Measurements from ENCODE around the gene MEIS2.

MEIS2 gene

DNA sequence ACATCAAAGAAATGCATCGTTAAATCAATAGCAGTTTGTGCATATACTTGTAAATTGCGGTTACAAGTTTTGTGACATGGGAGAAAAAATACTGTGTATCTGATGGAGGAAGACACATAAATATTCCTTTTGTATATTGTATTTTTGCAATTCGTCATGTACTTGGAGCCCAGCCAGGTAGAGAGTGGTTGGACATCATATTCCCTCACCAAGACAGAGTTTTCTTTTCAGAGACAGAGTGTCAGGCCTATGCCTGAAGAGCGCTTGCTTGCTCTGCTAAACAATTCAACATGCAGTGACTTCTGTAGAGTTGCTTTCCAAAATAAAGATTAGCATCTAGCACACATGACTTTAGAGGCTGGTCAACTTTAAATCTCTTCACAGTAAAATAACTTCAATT is 24.8 kb upstream of the MEIS2 start:
- Histone ChIP-seq H3K14ac (ENCODE audit: low read length) (no peak overlapping the region), H3K4ac (ENCODE audit: low read depth, low read length) (no peak overlapping the region), H2AK5ac (ENCODE audit: low read length) (no peak overlapping the region), H3K79me2 (ENCODE audit: control insufficient read depth, insufficient read depth, low read length, poor library complexity) (no peaks in the 10 kb centered on the region), H3K9ac (ENCODE audit: low read length) (no peak overlapping the region), H2BK120ac (ENCODE audit: insufficient read depth, low read length, poor library complexity) (no peak overlapping the region), H3K4me1 (ENCODE audit: control insufficient read depth in 1 of 2, insufficient read depth in 2 of 2, low read length in 2 of 2) (no peaks in the 10 kb centered on the region), H3K18ac (ENCODE audit: low read length) (no peak overlapping the region), H3K79me1 (ENCODE audit: low read length) (no peaks in the 10 kb centered on the region), H4K12ac (ENCODE audit: low read depth, low read length) (no peak overlapping the region), H2BK5ac (ENCODE audit: low read depth, low read length, poor library complexity) (no peak overlapping the region), H3K36me3 (ENCODE audit: control insufficient read depth in 1 of 2, insufficient read depth in 2 of 2, low read length in 2 of 2) (no peaks in the 10 kb centered on the region), H4K91ac (ENCODE audit: low read depth, low read length) (no peak overlapping the region), H3K9me3 (ENCODE audit: insufficient read depth, low read depth, low read length) (no peaks in the 10 kb centered on the region), H3K27me3 (ENCODE audit: insufficient read depth, low read length) (no peaks in the 10 kb centered on the region), H2BK12ac (ENCODE audit: low read length) (no peak overlapping the region), H2AFZ (ENCODE audit: insufficient read depth, low read length, poor library complexity) (no peak overlapping the region), H3K4me2 (ENCODE audit: low read length) (no peak overlapping the region), H3K27ac (ENCODE audit: low read depth, low read length) (no peak overlapping the region), H3K4me3 (ENCODE audit: low read depth, low read length) (no peak overlapping the region), H3K23ac (ENCODE audit: low read length) (no peak overlapping the region), H4K8ac (ENCODE audit: low read depth, low read length) (no peak overlapping the region)
- WGBS (ENCODE audit: extremely low coverage, insufficient coverage, insufficient read length): no CpG with 5 or more reads among the region's 4 CpGs
- no peak for DNase-seq

DNA sequence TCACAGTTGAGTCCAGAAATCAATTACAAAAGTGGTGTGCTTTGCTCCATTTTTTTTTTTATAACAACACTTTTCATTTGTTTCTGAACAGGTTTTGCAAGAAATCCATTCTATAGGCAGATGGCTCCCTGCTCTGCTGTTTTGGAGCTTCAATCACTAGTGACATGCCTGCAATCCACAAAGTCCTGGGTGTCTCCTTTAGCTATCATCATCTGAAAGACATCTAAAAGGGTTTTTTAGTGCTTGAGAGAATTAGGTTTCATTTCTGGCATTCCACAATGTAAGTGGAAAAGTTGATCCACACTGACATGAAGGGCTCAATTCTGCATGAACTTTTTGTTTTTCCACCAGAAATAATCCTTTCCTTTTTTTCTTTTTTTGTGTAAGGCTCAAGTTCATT is 24.0 kb upstream of the MEIS2 start:
- DNase-seq: no peak
- Histone ChIP-seq H2BK120ac (ENCODE audit: insufficient read depth, low read length, poor library complexity) (no peak overlapping the region), H2BK5ac (ENCODE audit: low read depth, low read length, poor library complexity) (no peak overlapping the region), H3K9me3 (ENCODE audit: insufficient read depth, low read depth, low read length) (no peaks in the 10 kb centered on the region), H3K9ac (ENCODE audit: low read length) (no peak overlapping the region), H3K27ac (ENCODE audit: low read depth, low read length) (no peak overlapping the region), H3K4me2 (ENCODE audit: low read length) (no peak overlapping the region), H2BK12ac (ENCODE audit: low read length) (no peak overlapping the region), H3K4me1 (ENCODE audit: control insufficient read depth in 1 of 2, insufficient read depth in 2 of 2, low read length in 2 of 2) (no peaks in the 10 kb centered on the region), H3K79me2 (ENCODE audit: control insufficient read depth, insufficient read depth, low read length, poor library complexity) (no peaks in the 10 kb centered on the region), H3K36me3 (ENCODE audit: control insufficient read depth in 1 of 2, insufficient read depth in 2 of 2, low read length in 2 of 2) (no peaks in the 10 kb centered on the region), H3K79me1 (ENCODE audit: low read length) (no peaks in the 10 kb centered on the region), H3K23ac (ENCODE audit: low read length) (no peak overlapping the region), H4K12ac (ENCODE audit: low read depth, low read length) (no peak overlapping the region), H3K4me3 (ENCODE audit: low read depth, low read length) (no peak overlapping the region), H3K27me3 (ENCODE audit: insufficient read depth, low read length) (no peaks in the 10 kb centered on the region), H2AK5ac (ENCODE audit: low read length) (no peak overlapping the region), H3K4ac (ENCODE audit: low read depth, low read length) (no peak overlapping the region), H4K8ac (ENCODE audit: low read depth, low read length) (no peak overlapping the region), H4K91ac (ENCODE audit: low read depth, low read length) (no peak overlapping the region), H3K18ac (ENCODE audit: low read length) (no peak overlapping the region), H2AFZ (ENCODE audit: insufficient read depth, low read length, poor library complexity) (no peak overlapping the region), H3K14ac (ENCODE audit: low read length) (no peak overlapping the region)

DNA sequence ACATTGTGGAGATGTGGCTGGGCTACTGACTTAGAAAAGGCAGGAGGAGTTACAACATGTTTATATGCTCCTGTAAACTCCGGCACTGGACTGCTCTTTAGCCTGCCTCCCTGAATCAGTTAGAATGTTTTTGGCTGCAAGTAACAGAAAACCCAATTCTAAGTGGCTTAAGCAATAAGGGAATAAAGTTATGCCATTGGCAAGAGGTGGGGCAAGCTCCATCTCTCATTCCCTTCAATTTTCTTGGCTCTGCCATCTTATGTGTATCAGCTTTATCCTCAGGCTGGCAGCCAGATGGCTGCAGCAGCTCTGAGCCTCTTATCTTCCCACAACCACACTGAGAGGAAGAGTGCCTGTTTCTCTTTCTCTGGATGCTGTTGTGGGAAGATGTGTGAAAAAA is 22.4 kb upstream of the MEIS2 start:
- Histone ChIP-seq H4K8ac (ENCODE audit: low read depth, low read length) (no peak overlapping the region), H3K18ac (ENCODE audit: low read length) (no peak overlapping the region), H2AK5ac (ENCODE audit: low read length) (no peak overlapping the region), H3K4me3 (ENCODE audit: low read depth, low read length) (no peak overlapping the region), H4K91ac (ENCODE audit: low read depth, low read length) (no peak overlapping the region), H3K23ac (ENCODE audit: low read length) (no peak overlapping the region), H3K79me2 (ENCODE audit: control insufficient read depth, insufficient read depth, low read length, poor library complexity) (no peaks in the 10 kb centered on the region), H3K14ac (ENCODE audit: low read length) (no peak overlapping the region), H3K36me3 (ENCODE audit: control insufficient read depth in 1 of 2, insufficient read depth in 2 of 2, low read length in 2 of 2) (no peaks in the 10 kb centered on the region), H2BK5ac (ENCODE audit: low read depth, low read length, poor library complexity) (no peak overlapping the region), H3K27ac (ENCODE audit: low read depth, low read length) (no peak overlapping the region), H3K9ac (ENCODE audit: low read length) (no peak overlapping the region), H3K4me2 (ENCODE audit: low read length) (no peak overlapping the region), H3K4ac (ENCODE audit: low read depth, low read length) (no peak overlapping the region), H3K27me3 (ENCODE audit: insufficient read depth, low read length) (no peaks in the 10 kb centered on the region), H2BK120ac (ENCODE audit: insufficient read depth, low read length, poor library complexity) (no peak overlapping the region), H4K12ac (ENCODE audit: low read depth, low read length) (no peak overlapping the region), H3K79me1 (ENCODE audit: low read length) (no peaks in the 10 kb centered on the region), H3K9me3 (ENCODE audit: insufficient read depth, low read depth, low read length) (no peaks in the 10 kb centered on the region), H3K4me1 (ENCODE audit: control insufficient read depth in 1 of 2, insufficient read depth in 2 of 2, low read length in 2 of 2) (no peaks in the 10 kb centered on the region), H2AFZ (ENCODE audit: insufficient read depth, low read length, poor library complexity) (no peak overlapping the region), H2BK12ac (ENCODE audit: low read length) (no peak overlapping the region)
- DNase-seq: no peak
- no CpG with 5 or more reads among the region's 1 CpG for WGBS (ENCODE audit: extremely low coverage, insufficient coverage, insufficient read length)

DNA sequence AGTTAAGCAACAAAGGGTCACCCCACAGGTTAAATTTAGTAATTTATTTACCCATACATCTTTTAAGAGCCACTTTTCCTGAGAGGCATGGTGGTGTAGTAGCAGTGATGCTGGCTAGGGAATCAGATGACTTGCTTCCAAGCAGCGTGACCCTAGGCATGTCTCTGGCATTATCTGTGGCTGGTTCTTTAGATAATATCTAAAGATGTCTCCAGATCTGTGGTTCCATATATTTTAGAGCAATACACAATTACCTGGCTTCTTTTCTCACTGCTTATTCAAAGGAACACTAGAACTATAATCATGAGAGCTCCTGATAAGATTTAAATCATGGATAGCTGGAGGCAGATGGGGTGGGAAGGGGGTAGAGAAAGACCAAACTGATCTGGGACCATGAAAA is 21.1 kb upstream of the MEIS2 start:
- Histone ChIP-seq H2AK5ac (ENCODE audit: low read length) (no peak overlapping the region), H3K27me3 (ENCODE audit: insufficient read depth, low read length) (no peaks in the 10 kb centered on the region), H3K18ac (ENCODE audit: low read length) (no peak overlapping the region), H3K9me3 (ENCODE audit: insufficient read depth, low read depth, low read length) (no peaks in the 10 kb centered on the region), H2BK12ac (ENCODE audit: low read length) (no peak overlapping the region), H3K79me1 (ENCODE audit: low read length) (no peaks in the 10 kb centered on the region), H3K27ac (ENCODE audit: low read depth, low read length) (no peak overlapping the region), H4K8ac (ENCODE audit: low read depth, low read length) (no peak overlapping the region), H3K36me3 (ENCODE audit: control insufficient read depth in 1 of 2, insufficient read depth in 2 of 2, low read length in 2 of 2) (no peaks in the 10 kb centered on the region), H3K4ac (ENCODE audit: low read depth, low read length) (no peak overlapping the region), H3K23ac (ENCODE audit: low read length) (no peak overlapping the region), H4K12ac (ENCODE audit: low read depth, low read length) (no peak overlapping the region), H2AFZ (ENCODE audit: insufficient read depth, low read length, poor library complexity) (no peak overlapping the region), H4K91ac (ENCODE audit: low read depth, low read length) (no peak overlapping the region), H2BK120ac (ENCODE audit: insufficient read depth, low read length, poor library complexity) (no peak overlapping the region), H3K9ac (ENCODE audit: low read length) (no peak overlapping the region), H3K4me2 (ENCODE audit: low read length) (no peak overlapping the region), H3K14ac (ENCODE audit: low read length) (no peak overlapping the region), H3K4me1 (ENCODE audit: control insufficient read depth in 1 of 2, insufficient read depth in 2 of 2, low read length in 2 of 2) (no peaks in the 10 kb centered on the region), H2BK5ac (ENCODE audit: low read depth, low read length, poor library complexity) (no peak overlapping the region), H3K4me3 (ENCODE audit: low read depth, low read length) (no peak overlapping the region), H3K79me2 (ENCODE audit: control insufficient read depth, insufficient read depth, low read length, poor library complexity) (no peaks in the 10 kb centered on the region)
- WGBS (ENCODE audit: extremely low coverage, insufficient coverage, insufficient read length): no CpG with 5 or more reads among the region's 1 CpG
- DNase-seq: no peak

DNA sequence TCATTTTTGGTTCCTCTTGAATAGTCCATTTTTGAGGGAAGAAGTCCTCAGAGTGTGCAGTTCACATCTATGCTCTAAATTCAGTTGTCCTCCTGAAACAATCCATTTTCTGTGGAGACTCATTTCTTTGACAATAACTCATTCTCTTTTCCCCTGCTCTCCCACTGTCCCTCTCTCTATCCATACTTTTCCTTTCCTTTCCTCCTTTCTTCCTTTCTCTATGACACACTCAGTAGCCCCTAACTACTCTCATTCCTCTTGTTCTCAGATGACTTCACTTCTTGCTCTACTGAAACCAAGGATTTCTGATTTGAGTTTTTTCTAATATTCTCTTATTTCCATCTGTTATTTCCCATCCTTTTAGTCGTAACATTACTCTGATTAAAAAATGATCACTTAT is 16.7 kb upstream of the MEIS2 start:
- no peak overlapping the region for H3K23ac ChIP-seq (ENCODE audit: low read length)
- H2BK12ac ChIP-seq (ENCODE audit: low read length): no peak overlapping the region
- no peak overlapping the region for H3K4me2 ChIP-seq (ENCODE audit: low read length)
- WGBS (ENCODE audit: extremely low coverage, insufficient coverage, insufficient read length): no CpG with 5 or more reads among the region's 1 CpG
- H3K4me3 ChIP-seq (ENCODE audit: low read depth, low read length): no peak overlapping the region
- H2BK5ac ChIP-seq (ENCODE audit: low read depth, low read length, poor library complexity): no peak overlapping the region
- H4K12ac ChIP-seq (ENCODE audit: low read depth, low read length): no peak overlapping the region
- H4K8ac ChIP-seq (ENCODE audit: low read depth, low read length): no peak overlapping the region
- H3K79me2 ChIP-seq (ENCODE audit: control insufficient read depth, insufficient read depth, low read length, poor library complexity): no peaks in the 10 kb centered on the region
- no peak overlapping the region for H3K9ac ChIP-seq (ENCODE audit: low read length)
- peaks cover 4 to 5% of the 10 kb centered on the region in 2 experiments for H3K4me1 ChIP-seq (ENCODE audit: control insufficient read depth in 1 of 2, insufficient read depth in 2 of 2, low read length in 2 of 2)
- no peak overlapping the region for H3K14ac ChIP-seq (ENCODE audit: low read length)
- H3K18ac ChIP-seq (ENCODE audit: low read length): no peak overlapping the region
- no peak overlapping the region for H4K91ac ChIP-seq (ENCODE audit: low read depth, low read length)
- H3K4ac ChIP-seq (ENCODE audit: low read depth, low read length): no peak overlapping the region
- H3K27me3 ChIP-seq (ENCODE audit: insufficient read depth, low read length): no peaks in the 10 kb centered on the region
- no peaks in the 10 kb centered on the region for H3K36me3 ChIP-seq (ENCODE audit: control insufficient read depth in 1 of 2, insufficient read depth in 2 of 2, low read length in 2 of 2)
- no peak overlapping the region for H2AFZ ChIP-seq (ENCODE audit: insufficient read depth, low read length, poor library complexity)
- H3K27ac ChIP-seq (ENCODE audit: low read depth, low read length): no peak overlapping the region
- no peaks in the 10 kb centered on the region for H3K9me3 ChIP-seq (ENCODE audit: insufficient read depth, low read depth, low read length)
- H2AK5ac ChIP-seq (ENCODE audit: low read length): no peak overlapping the region
- H3K79me1 ChIP-seq (ENCODE audit: low read length): no peaks in the 10 kb centered on the region
- H2BK120ac ChIP-seq (ENCODE audit: insufficient read depth, low read length, poor library complexity): no peak overlapping the region
- no peak for DNase-seq
